IPS-18c (cell line): ENCODE measurements around the gene SOX30.
"Not testable (repeated sequence)": the region's sequence is repeated elsewhere in the genome, so short reads cannot be mapped to it uniquely, and the experiment has no call there.

Experiments used
- H3K4me3 ChIP-seq: 2 replicates; pipeline ENCODE4 v1.7.0; 2013; ENCODE audit warnings: low read depth, mild to moderate bottlenecking, low read length, moderate library complexity; ENCODE audit not compliant: insufficient read depth
- H3K9me3 ChIP-seq: one replicate; pipeline ENCODE4 v1.6.1; 2013; ENCODE audit warnings: mild to moderate bottlenecking, low read length, moderate library complexity; ENCODE audit not compliant: control insufficient read depth, insufficient read depth

SOX30 gene

GRCh38 chr5:157652377-157652692, at the start of gene SOX30:
SOX30 (minus strand) TSS chr5:157652438; CDS start chr5:157652078, 360 bp downstream.
- H3K9me3 ChIP-seq = peaks cover 2% of the 10 kb centered on the region
- peak within 1 kb of the TSS; percentile 36; the same call in 1 of the 2 replicates for H3K4me3 ChIP-seq

- H3K9me3 ChIP-seq, H3K4me3 ChIP-seq: not testable (repeated sequence)
These were observed 46.4 kb upstream of the SOX30 start for GRCh38 chr5:157698674-157699073.

GRCh38 chr5:157696154-157696553, 43.9 kb upstream of the SOX30 start:
- H3K4me3 ChIP-seq, H3K9me3 ChIP-seq: not testable (repeated sequence)

- H3K4me3 ChIP-seq, H3K9me3 ChIP-seq: not testable (repeated sequence)
These were observed 41.6 kb upstream of the SOX30 start for GRCh38 chr5:157693816-157694215.

- Histone ChIP-seq H3K4me3 (no peak overlapping the region), H3K9me3 (peaks cover 2% of the 10 kb centered on the region)
These were observed 38.6 kb upstream of the SOX30 start for GRCh38 chr5:157690690-157691433.

- peaks cover 2% of the 10 kb centered on the region for H3K9me3 ChIP-seq
- no peak overlapping the region for H3K4me3 ChIP-seq
These were observed 37.9 kb upstream of the SOX30 start for GRCh38 chr5:157689942-157690689.

- H3K4me3 ChIP-seq = no peak overlapping the region
These were observed 34.9 kb upstream of the SOX30 start for GRCh38 chr5:157687198-157687554.

GRCh38 chr5:157686276-157687197, 34.3 kb upstream of the SOX30 start:
- H3K4me3 ChIP-seq, H3K9me3 ChIP-seq: not testable (repeated sequence)

More at GRCh38 chr5:157687198-157687554, 34.9 kb upstream of the SOX30 start:
- H3K9me3 ChIP-seq = peaks cover 2% of the 10 kb centered on the region

- no peaks in the 10 kb centered on the region for H3K9me3 ChIP-seq
- H3K4me3 ChIP-seq = no peak overlapping the region
These were observed 30.0 kb upstream of the SOX30 start for GRCh38 chr5:157682257-157682656.

- no peak overlapping the region for H3K4me3 ChIP-seq
- no peaks in the 10 kb centered on the region for H3K9me3 ChIP-seq
These were observed 28.8 kb upstream of the SOX30 start for GRCh38 chr5:157681048-157681447.

GRCh38 chr5:157680239-157680638, 28.0 kb upstream of the SOX30 start:
- no peaks in the 10 kb centered on the region for H3K9me3 ChIP-seq
- no peak overlapping the region for H3K4me3 ChIP-seq

GRCh38 chr5:157679801-157680200, 27.6 kb upstream of the SOX30 start:
- H3K4me3 ChIP-seq = no peak overlapping the region
- no peaks in the 10 kb centered on the region for H3K9me3 ChIP-seq

GRCh38 chr5:157677931-157678330, 25.7 kb upstream of the SOX30 start:
- Histone ChIP-seq H3K9me3 (no peaks in the 10 kb centered on the region), H3K4me3 (no peak overlapping the region)

- H3K4me3 ChIP-seq, H3K9me3 ChIP-seq: not testable (repeated sequence)
These were observed 22.1 kb upstream of the SOX30 start for GRCh38 chr5:157674351-157674750.

- Histone ChIP-seq H3K4me3 (no peak overlapping the region), H3K9me3 (no peaks in the 10 kb centered on the region)
These were observed 20.7 kb upstream of the SOX30 start for GRCh38 chr5:157672976-157673375.

- H3K4me3 ChIP-seq = peak overlapping the region; percentile 64
- H3K9me3 ChIP-seq = no peaks in the 10 kb centered on the region
These were observed 19.5 kb upstream of the SOX30 start for GRCh38 chr5:157671592-157672330.
